M059J (cell line): ENCODE results near the gene APBB1IP. TPM values are rescaled to one million over a fixed set of nuclear protein-coding genes. Genes with fewer than 3 reads are reported as not detected.
A peak's percentile ranks its signal among the peaks of the same experiment; 100 is the strongest.
"Not testable (repeated sequence)": the region's sequence is repeated elsewhere in the genome, so short reads cannot be mapped to it uniquely, and the experiment has no call there.

Experiments used
- DNase-seq: peaks from one replicate; pipeline ENCODE4 v3.0.0-alpha.2; 2012; ENCODE audit warnings: low read depth
- total RNA-seq: library from RNA; depleted of rRNA; stranded (reverse); fragments of >200 nt; shearing (Covaris generic); gene quantifications from 2 replicates; pipeline ENCODE4 v1.2.3, GENCODE V29; 2014

Gene APBB1IP
- total RNA-seq, 1 experiment from 2014 or later: 0.37 TPM

DNA sequence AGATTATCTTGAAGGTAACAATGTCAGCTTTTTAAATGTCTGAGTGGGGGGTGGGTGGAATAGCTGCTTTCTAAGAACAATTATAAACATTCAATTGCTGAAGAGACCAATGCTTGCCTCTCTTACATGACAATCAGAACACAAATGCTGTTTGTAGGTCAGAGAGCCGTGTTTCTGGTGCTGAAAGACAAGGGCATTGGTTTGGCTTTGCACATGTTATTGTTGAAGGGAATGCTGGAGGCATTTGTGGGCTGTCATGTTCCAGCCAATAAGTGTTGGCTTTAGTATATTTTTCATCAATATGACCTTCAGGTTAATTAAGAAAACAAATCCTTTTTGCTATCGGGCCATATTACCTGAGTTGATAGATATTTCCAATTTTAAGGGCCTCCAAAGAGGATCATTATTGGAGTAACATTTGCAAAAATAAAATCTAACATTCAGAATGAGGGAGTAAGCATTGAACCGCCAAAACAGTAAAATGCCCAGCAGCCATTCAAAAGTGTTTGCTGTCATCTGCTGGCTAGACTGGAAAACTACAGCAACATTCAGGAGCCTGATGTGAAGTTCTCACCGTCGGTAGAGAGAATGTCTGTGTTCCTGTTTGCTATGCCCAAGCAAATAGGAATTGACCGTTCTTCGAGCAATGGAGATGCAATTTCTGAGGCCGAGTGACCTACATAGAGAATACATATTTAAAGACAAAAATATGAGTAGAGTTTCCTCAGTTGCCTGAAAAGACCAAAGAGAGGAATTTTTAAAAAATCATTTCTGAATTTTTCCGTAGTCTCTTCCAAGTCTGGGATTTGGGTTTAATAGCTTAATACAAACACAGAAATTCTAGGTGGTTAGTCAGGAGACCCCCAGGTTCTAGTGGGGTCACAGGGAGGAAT is 118.9 kb downstream of the APBB1IP start:
- peak; percentile 55 for DNase-seq

DNA sequence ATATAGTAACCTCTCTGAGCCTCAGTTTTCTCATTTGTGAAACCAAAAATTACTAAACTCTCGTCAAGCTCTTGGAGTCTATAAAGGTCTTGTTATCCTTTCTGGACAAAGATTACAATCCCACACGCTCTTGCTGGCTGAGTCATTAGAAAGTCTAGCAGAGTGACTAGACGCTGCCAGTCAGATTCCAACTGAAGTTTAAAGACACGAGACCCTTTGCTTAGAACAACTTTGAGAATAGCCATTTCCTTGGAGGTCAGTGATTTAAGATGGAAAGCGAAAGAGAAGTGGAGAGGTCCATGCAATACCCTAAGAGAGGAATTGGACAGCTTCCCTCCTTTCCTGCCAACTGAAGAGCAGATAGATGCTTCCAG is 119.5 kb downstream of the APBB1IP start:
- DNase-seq: peak; percentile 59

DNA sequence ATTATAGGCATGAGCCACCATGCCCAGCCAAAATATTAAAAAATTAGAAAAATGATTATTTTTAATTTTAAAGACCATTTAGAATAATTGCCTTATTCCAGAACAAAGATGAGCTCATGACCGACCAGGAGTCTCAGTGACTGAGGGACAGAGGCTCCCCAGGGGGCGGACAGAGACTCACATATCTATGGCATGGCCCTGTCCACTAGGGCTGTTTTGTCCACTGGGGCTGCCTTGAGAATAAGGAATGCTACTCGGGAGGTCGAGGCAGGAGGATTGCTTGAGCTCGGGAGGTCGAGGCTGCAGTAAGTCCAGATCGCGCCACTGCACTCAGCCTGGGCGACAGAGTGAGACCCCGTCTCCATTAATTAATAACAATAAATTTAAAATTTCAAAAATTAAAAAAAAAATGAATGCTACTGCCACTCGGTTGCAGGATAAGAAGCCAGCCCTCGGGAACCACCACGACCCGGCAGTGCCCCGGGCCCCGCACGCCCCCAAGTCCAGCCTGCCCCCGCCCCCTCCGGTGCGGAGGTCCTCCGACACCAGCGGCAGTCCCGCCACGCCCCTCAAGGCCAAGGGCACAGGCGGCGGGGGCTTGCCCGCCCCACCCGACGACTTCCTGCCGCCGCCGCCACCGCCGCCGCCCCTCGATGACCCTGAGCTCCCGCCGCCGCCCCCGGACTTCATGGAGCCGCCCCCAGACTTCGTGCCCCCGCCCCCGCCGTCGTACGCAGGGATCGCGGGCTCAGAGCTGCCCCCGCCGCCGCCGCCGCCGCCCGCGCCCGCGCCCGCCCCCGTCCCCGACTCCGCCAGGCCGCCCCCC is 128.6 kb downstream of the APBB1IP start:
- no peak for DNase-seq

DNA sequence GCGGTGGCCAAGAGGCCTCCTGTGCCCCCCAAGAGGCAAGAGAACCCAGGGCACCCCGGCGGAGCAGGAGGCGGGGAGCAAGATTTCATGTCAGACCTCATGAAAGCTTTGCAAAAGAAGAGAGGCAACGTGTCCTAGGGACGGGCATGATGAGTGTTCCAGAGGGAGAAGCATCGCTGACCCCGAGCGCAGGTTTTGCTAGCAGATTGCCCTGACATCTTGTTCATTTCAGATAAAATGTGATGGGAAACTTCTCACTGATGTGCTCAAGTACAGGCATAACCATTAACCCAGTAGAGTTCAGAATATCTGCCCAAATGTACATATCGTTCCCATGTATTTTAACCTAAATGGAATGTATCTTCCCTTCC is 129.2 kb downstream of the APBB1IP start:
- no peak for DNase-seq

DNA sequence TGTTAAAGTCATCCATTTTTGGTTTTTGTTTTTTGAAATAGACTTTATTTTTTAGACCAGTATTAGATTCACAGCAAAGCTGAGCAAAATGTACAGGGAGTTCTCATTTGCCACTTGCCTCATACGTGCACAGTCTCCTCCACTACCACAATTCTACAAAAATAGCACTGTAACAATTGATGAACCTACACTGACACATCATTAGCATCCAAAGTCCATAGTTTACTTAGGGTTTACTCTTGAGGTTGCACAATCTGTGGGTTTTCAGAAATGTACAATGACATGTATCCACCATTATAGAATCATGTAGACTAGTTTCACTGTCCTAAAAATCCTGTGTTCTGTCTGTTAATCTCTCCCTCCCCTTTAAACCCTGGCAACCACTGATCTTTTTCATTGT is 133.5 kb downstream of the APBB1IP start:
- DNase-seq: no peak

DNA sequence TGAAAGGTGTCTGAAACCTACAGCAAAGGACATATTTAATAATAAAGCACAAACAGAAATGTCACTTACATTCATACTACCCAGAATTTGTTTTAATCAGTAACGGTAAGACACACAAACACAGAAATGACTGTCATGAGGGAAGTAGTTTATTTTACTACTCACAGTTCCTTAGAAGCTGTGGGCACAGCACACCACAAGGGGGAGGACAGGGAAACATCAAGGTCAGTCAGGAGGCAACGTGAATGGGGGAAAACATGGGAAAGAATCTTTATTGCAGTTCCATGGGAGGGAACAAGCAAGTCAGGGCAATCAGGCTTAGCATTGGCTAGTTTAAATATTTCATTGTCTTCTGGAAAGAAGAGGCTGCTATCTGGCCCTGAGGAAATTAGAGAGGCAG is 135.5 kb downstream of the APBB1IP start:
- peak; percentile 2 for DNase-seq

DNA sequence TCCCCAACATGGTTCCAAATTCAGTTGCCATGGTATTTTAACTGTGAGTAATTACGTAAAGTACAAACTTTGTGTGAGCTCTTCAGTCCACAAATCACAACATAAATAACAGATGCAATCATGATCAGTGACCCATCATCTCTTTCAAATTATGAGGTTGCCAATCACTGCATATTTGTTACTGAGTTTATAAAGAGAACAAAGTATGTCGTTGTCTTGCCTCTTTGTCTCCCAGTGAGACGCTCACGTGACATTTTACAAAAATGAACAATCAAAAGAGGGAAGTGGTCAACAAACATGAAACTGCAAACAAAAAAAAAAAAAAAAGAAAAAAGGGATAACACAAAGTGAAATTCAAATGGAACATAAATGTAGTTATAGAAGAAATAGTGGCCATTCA is 136.6 kb downstream of the APBB1IP start:
- DNase-seq: no peak

DNA sequence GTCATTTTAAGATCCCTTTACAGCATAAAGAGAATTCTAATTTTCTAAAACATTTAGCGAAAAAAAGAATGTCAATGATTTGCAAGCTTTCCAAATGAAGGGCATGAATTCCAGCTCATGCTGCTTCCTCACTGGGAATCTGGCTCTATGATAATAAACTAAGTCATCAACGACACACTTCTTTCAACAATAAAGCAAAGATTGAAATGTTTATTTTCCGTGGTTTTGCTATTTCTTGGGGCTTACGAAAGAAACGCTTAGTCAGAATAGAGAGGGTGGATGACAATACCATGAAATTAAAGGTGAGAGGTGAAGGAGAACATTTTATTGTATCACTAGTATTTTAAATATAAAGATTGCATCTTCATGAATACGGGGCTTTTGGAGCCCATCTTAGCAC is 140.2 kb downstream of the APBB1IP start:
- DNase-seq: peak; percentile 33

DNA sequence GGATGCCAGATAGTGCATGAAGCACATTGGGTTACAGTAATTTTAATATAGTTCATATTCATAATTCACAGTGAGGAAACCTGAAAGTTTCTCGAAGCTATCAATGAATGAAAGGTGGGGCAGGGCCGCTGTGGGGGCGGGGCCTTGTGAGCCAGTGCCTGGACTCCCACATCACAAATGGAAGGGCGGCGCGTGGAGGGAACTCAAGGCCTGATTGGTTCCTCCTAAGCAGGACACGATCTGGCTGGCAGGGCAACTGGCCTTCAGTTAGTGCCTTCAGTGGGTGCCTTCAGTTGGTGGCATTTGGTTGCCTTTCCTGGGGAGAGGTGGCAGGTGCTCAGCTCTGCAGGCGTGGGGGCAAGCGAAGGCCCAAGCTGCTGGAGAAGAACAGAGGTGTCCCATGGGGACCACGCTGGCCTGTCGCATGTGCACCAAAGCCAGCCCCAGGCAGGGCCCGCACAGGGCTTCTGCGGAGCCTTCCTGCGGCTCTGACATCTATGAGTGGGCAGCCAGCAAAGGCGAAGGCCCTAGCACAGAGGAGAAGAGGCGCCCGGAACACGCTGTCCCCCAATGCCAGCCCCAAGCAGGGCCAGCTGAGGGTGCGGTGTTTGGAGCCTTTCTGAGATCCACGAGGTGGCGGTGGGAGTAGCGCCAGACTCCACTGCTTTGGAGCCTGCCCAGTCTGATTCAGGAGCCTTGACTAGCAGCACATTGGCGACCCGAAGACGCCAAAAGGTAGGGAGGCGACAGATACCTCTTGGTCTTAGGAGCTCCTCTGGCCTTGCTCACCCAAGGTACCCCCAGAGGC is 141.3 kb downstream of the APBB1IP start:
- DNase-seq: no peak

DNA sequence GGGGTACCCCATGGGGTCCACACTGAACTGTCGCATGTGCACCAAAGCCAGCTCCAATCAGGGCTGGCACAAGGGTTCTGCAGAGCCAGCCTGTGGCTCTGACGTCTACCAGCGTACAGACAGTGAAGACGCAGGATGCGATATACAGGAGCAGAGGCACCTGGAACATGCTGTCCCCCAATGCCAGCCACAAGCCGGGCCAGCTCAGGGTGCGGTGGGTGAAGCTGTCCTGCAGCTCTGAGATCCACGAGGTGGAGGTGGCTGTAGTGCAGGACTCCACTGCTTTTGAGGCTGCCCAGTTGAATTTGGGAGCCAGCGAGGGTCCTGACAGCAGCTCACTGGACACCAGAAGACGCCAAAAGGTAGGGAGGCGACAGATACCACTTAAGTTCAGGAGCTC is 148.1 kb downstream of the APBB1IP start:
- DNase-seq: no peak

DNA sequence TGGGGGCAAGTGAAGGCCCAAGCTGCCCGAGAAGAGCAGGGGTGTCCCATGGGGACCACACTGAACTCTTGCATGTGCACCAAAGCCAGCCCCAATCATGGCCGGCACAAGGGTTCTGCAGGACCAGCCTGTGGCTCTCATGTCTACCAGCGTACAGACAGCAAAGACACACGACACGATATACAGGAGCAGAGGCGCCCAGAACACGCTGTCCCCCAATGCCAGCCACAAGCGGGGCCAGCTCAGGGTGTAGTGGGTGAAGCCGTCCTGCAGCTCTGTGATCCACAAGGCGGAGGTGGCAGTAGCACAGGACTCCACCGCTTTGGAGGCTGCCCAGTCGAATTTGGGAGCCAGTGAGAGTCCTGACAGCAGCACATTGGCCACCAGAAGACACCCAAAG is 150.5 kb downstream of the APBB1IP start:
- no peak for DNase-seq

DNA sequence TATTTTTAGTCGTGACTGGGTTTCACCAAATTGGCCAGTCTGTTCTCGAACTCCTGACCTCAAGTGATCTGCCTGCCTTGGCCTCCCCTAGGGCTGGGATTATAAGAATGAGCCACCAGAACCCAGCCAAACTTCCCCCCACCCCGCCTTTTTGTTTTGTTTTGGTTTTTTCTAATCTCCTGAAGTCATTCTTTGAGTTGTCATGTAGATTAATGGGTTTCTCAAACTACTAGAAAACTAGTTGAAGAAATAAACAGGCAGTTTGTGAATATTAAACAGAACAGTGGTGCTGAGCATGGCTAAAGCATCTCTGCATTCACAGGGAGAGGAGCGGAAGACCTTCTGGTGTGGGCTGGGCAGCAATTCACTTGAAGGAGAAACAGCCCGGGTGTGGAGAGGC is 151.7 kb downstream of the APBB1IP start:
- DNase-seq: not testable (repeated sequence)

DNA sequence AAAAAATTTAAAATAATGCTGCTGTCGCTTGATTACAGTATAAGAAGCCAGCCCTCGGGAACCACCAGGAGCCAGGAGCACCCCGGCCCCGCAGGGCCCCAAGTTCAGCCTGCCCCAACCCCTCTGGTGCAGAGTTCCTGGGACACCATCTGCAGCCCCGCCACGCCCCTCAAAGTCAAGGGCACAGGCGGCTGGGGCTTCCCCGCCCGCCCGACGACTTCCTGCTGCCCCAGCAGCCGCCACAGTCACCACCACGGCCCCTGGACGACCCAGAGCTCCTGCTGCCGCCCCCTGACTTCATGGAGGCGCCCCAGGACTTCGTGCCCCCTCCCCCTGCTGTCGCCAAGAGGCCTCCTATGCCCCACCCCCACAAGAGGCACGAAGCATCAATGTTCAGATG is 155.8 kb downstream of the APBB1IP start:
- DNase-seq: no peak

DNA sequence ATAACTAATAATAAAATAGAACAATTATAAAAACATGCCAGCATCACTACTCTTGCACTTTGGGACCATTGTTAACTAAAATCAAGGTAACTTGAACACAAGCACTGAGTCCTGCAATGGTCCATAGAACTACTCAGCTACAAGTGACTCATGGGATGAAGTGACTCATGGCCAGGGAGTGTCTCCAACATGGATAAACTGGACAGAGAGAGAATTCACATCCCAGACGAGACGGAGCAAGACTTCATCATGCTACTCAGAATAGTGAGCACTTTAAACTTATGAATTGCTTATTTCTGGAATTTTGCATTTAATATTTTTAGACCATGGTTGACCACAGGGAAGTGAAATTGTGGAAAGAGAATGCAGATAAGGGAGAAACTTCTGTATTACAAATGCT is 165.1 kb downstream of the APBB1IP start:
- DNase-seq: peak; percentile 29

DNA sequence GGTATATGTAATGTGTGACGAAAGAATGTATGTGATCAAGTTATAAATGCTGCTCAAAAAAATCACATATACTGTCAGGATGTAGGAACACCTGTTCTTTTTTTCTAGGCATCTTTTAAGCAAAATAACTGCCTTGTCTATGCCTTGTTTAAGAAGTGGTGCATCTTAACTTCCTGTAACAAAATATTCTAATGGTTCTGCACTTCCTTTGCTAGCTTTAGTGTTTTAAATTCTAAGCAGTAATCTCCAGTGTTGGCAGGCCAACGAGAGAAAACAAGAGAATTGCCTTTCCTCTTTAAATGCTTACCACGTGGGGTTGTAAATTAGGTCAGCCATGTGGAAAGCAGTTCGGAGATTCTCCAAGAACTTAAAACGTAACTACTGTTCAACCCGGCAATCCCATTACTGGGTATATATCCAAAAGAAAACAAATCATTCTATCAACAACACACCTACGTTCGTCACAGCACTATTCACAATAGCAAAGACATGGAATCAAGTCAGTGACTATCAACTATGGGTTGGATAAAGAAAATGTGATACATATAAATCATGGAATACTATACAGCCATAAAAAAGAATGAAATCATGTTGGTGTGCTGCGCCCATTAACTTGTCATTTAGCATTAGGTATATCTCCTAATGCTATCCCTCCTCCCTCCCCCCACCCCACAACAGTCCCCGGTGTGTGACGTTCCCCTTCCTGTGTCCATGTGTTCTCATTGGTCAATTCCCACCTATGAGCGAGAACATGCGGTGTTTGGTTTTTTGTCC is 166.4 kb downstream of the APBB1IP start:
- not testable (repeated sequence) for DNase-seq

DNA sequence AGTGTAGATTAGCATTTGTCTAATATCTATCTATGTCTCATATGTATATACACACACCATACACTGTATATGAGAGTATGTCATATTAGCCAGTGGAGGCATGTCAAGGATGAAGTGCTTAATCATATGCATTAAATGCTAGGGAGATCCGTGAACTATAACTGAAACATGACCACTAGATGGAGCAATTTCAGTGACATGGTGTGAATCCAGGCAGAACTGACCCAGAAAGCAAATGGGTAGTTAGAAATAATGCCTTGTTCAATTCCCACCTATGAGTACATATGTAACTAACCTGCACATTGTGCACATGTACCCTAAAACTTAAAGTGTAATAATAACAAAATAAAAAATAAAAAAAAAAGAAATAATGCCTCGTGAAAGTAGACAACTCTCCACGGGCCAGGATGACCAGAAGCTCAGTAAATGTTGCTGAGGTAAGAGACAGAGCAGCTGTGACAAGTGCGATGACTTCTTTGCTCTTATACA is 168.3 kb downstream of the APBB1IP start:
- DNase-seq: not testable (repeated sequence)

DNA sequence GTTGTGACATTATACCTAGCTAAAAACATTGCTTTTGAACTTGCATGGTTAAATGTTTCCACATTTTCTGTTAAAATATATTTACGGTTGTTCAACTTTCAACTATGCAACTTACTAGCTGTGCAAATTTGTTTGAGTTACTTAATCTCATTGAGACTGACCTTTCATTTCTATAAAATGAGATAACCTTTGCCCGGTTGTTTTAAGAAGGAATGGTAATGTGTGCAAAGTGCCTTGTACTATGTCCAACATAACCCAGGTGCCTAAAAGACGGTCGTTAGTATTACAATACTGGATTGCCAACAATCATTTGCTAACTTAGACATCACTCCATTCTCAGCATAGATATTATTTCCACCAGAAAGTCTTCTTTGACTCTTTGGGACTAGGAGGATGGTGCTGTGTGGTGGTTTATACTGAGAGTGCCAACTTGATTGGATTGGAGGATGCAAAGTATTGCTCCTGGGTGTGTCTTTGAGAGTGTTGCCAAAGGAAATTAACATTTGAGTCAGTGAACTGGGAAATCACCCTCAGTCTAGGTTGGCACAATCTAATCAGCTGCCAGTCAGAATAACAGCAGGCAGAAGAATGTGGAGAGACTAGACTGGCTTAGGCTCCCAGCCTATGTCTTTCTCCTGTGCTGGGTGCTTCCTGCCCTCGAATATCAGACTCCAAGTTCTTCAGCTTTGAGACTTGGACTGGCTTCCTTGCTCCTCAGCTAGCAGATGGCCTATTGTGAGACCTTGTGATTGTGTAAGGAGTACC is 174.2 kb downstream of the APBB1IP start:
- no peak for DNase-seq
